Central memory CD8-positive, alpha-beta T cell (primary cell): Measurements from ENCODE around the gene TDO2.

Source experiments
- ATAC-seq: fragments of 150-1000 bp; cut with Tn5 transposase; replicated peaks from 2 replicates; pipeline ENCODE4 v1.10.0; 2022; ENCODE audit warnings: mild to moderate bottlenecking, moderate FRiP score, moderate number of reproducible peaks; ENCODE audit not compliant: poor library complexity, severe bottlenecking; ENCODE audit errors: extremely low read depth
- DNase-seq, 2 donors: peaks; one replicate each; pipeline ENCODE4 v3.0.0; 2021; ENCODE audit warnings: low spot score in 2 of 2
- H3K27ac Mint-ChIP-seq: one replicate; pipeline ENCODE4 v1.8.0; 2022; ENCODE audit warnings: low read depth, mild to moderate bottlenecking, moderate library complexity, mixed read lengths
- H3K27me3 Mint-ChIP-seq: one replicate; pipeline ENCODE4 v1.8.0; 2022; ENCODE audit warnings: mixed read lengths
- H3K36me3 Mint-ChIP-seq: one replicate; pipeline ENCODE4 v1.8.0; 2022; ENCODE audit warnings: mild to moderate bottlenecking, moderate library complexity, mixed read lengths; ENCODE audit not compliant: insufficient read depth
- H3K4me1 Mint-ChIP-seq: one replicate; pipeline ENCODE4 v1.8.0; 2022; ENCODE audit warnings: mixed read lengths
- H3K4me3 Mint-ChIP-seq: one replicate; pipeline ENCODE4 v1.8.0; 2022; ENCODE audit warnings: mild to moderate bottlenecking, moderate library complexity, mixed read lengths
- H3K9me3 Mint-ChIP-seq: one replicate; pipeline ENCODE4 v1.8.0; 2022; ENCODE audit warnings: mixed read lengths

TDO2 gene

GRCh38 chr4:155946486-155946885 lies 43.0 kb downstream of the TDO2 start:
- Mint-ChIP-seq H3K9me3 (no peaks in the 10 kb centered on the region), H3K4me3 (no peak overlapping the region), H3K36me3 (no peaks in the 10 kb centered on the region), H3K4me1 (peaks cover 8% of the 10 kb centered on the region), H3K27me3 (no peaks in the 10 kb centered on the region), H3K27ac (no peak overlapping the region)
- DNase-seq (no peak), ATAC-seq (no peak)

- Mint-ChIP-seq H3K4me3 (no peak overlapping the region), H3K4me1 (peaks cover 26% of the 10 kb centered on the region), H3K9me3 (no peaks in the 10 kb centered on the region), H3K27me3 (no peaks in the 10 kb centered on the region), H3K27ac (no peak overlapping the region), H3K36me3 (peaks cover 5% of the 10 kb centered on the region)
- no peak for ATAC-seq
- no peak for DNase-seq
These were observed 45.0 kb downstream of the TDO2 start for GRCh38 chr4:155948541-155948940.

- ATAC-seq (no peak), DNase-seq (no peak)
- H3K9me3 Mint-ChIP-seq: no peaks in the 10 kb centered on the region
- H3K4me3 Mint-ChIP-seq: no peak overlapping the region
- H3K27ac Mint-ChIP-seq: no peak overlapping the region
- H3K4me1 Mint-ChIP-seq: peaks cover 32% of the 10 kb centered on the region
- H3K27me3 Mint-ChIP-seq: no peaks in the 10 kb centered on the region
- peaks cover 8% of the 10 kb centered on the region for H3K36me3 Mint-ChIP-seq
These were observed 47.0 kb downstream of the TDO2 start for GRCh38 chr4:155950461-155950860.

DNA sequence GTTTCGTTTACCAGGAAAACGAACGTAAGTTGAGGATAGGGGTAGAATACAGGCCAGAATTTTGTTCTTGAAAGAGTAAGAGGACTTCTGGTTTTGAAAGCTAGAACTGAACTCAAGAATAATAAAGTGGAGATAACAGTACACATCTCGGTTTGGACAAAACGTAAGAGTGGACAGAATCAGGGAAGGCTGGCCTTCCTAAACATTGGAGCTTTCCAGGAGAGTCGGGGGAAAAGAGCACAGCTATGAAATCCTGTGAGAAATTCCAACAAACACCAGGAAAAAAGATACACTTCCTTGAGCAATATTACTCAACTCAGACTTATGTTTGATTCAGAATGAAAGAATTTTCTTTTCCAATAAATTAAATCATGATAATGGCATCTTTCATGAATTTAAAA lies 49.0 kb downstream of the TDO2 start:
- Mint-ChIP-seq H3K9me3 (no peaks in the 10 kb centered on the region), H3K36me3 (peaks cover 8% of the 10 kb centered on the region), H3K4me1 (peaks cover 32% of the 10 kb centered on the region), H3K4me3 (peak overlapping the region; percentile 56), H3K27ac (no peak overlapping the region), H3K27me3 (peaks cover 3% of the 10 kb centered on the region)
- ATAC-seq (no peak), DNase-seq (no peak)

- DNase-seq: peak; percentile 50 to 62
These were observed 49.9 kb downstream of the TDO2 start, which contains the start of gene CTSO for GRCh38 chr4:155953151-155954117. Gene CTSO (minus strand): TSS chr4:155953866. CDS start chr4:155953847, 19 bp downstream.

DNA sequence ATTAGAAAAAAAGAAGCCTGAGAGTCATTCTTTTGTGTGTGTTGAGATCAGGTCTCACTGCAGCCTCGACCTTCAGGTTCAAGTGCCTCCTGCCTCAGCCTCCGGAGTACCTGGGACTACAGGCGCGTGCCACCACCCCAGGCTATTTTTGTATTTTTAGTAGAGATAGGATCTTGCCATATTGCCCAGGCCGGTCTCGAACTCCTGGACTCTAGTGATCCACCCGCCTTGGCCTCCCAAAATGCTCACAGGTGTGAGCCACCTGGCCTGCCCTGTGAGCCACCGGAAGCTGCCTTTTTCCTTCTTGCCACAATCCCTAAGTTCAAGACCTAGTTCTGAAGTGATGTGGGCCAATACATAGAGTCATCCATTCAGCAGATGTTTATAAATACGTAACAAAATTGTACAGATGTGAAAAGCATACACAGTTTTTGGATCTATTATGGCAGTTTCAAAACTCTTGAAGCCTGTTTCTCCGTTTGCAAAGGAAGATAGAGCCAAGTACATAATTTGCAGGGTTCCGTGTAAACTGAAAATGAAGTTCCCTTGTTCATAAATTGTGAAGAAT lies 50.7 kb downstream of the TDO2 start:
- Mint-ChIP-seq H3K4me3 (peak overlapping the region; percentile 100), H3K36me3 (peaks cover 8% of the 10 kb centered on the region), H3K9me3 (no peaks in the 10 kb centered on the region), H3K4me1 (peaks cover 26% of the 10 kb centered on the region), H3K27me3 (peaks cover 20% of the 10 kb centered on the region), H3K27ac (peak overlapping the region; percentile 100)
- no peak for DNase-seq
- ATAC-seq: no peak

More at GRCh38 chr4:155953151-155954117, 49.9 kb downstream of the TDO2 start, which contains the start of gene CTSO:
- Mint-ChIP-seq H3K27ac (peak within 1 kb of the TSS; percentile 100), H3K4me1 (peaks cover 26% of the 10 kb centered on the region), H3K27me3 (peaks cover 13% of the 10 kb centered on the region), H3K36me3 (peaks cover 8% of the 10 kb centered on the region), H3K4me3 (peak within 1 kb of the TSS; percentile 100), H3K9me3 (no peaks in the 10 kb centered on the region)
- ATAC-seq: peak; percentile 90

GRCh38 chr4:155954939-155955338 lies 51.4 kb downstream of the TDO2 start:
- no peak overlapping the region for H3K27ac Mint-ChIP-seq
- H3K4me1 Mint-ChIP-seq: peaks cover 26% of the 10 kb centered on the region
- H3K4me3 Mint-ChIP-seq: peak overlapping the region; percentile 100
- DNase-seq (no peak), ATAC-seq (no peak)
- peaks cover 8% of the 10 kb centered on the region for H3K36me3 Mint-ChIP-seq
- H3K9me3 Mint-ChIP-seq: no peaks in the 10 kb centered on the region
- peaks cover 28% of the 10 kb centered on the region for H3K27me3 Mint-ChIP-seq

DNA sequence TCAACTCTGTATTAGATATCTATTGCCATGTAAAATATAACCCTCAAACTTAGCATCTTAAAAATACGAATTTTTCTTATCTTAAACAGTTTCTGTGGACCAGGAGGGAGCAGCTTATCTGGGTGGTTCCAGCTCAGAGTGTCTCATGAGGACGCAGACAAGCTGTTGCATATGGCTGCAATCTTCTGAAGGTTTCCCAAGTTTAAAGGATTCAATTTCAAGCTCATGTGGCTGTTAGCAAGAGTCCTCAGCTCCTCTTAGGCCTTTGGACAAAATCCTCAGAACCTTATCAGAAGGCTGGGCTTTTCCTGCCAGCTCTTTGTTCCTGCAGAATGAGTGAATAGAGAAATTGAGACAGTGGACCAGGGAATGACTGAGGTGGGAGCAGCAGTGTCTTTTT lies 53.0 kb downstream of the TDO2 start:
- H3K4me3 Mint-ChIP-seq: no peak overlapping the region
- no peak overlapping the region for H3K27ac Mint-ChIP-seq
- ATAC-seq: no peak
- peaks cover 38% of the 10 kb centered on the region for H3K27me3 Mint-ChIP-seq
- peaks cover 8% of the 10 kb centered on the region for H3K36me3 Mint-ChIP-seq
- H3K4me1 Mint-ChIP-seq: peaks cover 24% of the 10 kb centered on the region
- no peak for DNase-seq
- no peaks in the 10 kb centered on the region for H3K9me3 Mint-ChIP-seq

GRCh38 chr4:155959417-155959816 lies 55.9 kb downstream of the TDO2 start:
- Mint-ChIP-seq H3K4me3 (no peak overlapping the region), H3K9me3 (no peaks in the 10 kb centered on the region), H3K27ac (no peak overlapping the region), H3K4me1 (peaks cover 8% of the 10 kb centered on the region), H3K36me3 (no peaks in the 10 kb centered on the region), H3K27me3 (peaks cover 38% of the 10 kb centered on the region)
- DNase-seq: no peak
- no peak for ATAC-seq

DNA sequence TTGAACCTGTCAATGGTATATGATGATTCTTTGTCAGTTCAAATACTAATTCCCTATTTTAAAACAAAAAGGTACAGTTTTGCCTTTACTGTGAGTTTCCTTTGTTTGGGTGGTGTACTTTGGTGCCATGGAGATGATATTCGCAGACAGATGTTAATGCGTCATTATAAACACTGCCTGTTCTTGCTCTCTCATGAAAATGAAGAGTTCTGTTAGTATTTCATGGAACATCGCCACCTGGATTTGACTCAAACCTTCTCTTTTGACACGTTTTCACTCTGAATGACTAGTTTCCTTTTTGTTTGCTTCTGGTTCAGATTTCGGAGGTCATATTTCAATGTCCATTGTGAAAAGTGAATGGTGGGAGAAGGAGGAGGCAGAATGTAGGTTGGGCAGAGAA lies 57.0 kb downstream of the TDO2 start:
- DNase-seq (no peak), ATAC-seq (no peak)
- no peaks in the 10 kb centered on the region for H3K9me3 Mint-ChIP-seq
- H3K4me3 Mint-ChIP-seq: no peak overlapping the region
- no peak overlapping the region for H3K27ac Mint-ChIP-seq
- no peaks in the 10 kb centered on the region for H3K36me3 Mint-ChIP-seq
- H3K4me1 Mint-ChIP-seq: peaks cover 9% of the 10 kb centered on the region
- peaks cover 38% of the 10 kb centered on the region for H3K27me3 Mint-ChIP-seq

- DNase-seq (no peak), ATAC-seq (no peak)
- Mint-ChIP-seq H3K36me3 (no peaks in the 10 kb centered on the region), H3K4me1 (peaks cover 9% of the 10 kb centered on the region), H3K9me3 (no peaks in the 10 kb centered on the region), H3K4me3 (no peak overlapping the region), H3K27me3 (peaks cover 39% of the 10 kb centered on the region), H3K27ac (no peak overlapping the region)
These were observed 58.1 kb downstream of the TDO2 start for GRCh38 chr4:155961575-155961974.

GRCh38 chr4:155962767-155963166 lies 59.3 kb downstream of the TDO2 start:
- no peaks in the 10 kb centered on the region for H3K36me3 Mint-ChIP-seq
- no peak overlapping the region for H3K27ac Mint-ChIP-seq
- H3K4me1 Mint-ChIP-seq: peaks cover 9% of the 10 kb centered on the region
- no peak for ATAC-seq
- H3K27me3 Mint-ChIP-seq: peaks cover 45% of the 10 kb centered on the region
- no peak overlapping the region for H3K4me3 Mint-ChIP-seq
- DNase-seq: no peak
- H3K9me3 Mint-ChIP-seq: no peaks in the 10 kb centered on the region
